Measurements from ENCODE around the gene CCNJ. TPM values are rescaled to one million over a fixed set of nuclear protein-coding genes. Genes with fewer than 3 reads are reported as not detected.
A peak's percentile ranks its signal among the peaks of the same experiment; 100 is the strongest.

The CCNJ gene
- total and polyA plus RNA-seq, 2 of the 13 experiments (the other 11 are each of a cell fraction or from before 2014, with no cell fraction given), result 14.1 to 21.5 TPM

GRCh38 chr10:96089670-96090462 is 46.5 kb downstream of the CCNJ start:
- ChIA-PET CTCF (ENCODE audit: low intra/inter-chr PET ratio, low total read pairs) (no interaction called here), POLR2A (interaction anchor here (0.8 to 3.3 kb wide), 16 partner anchors 8 to 140 kb away, joined by 3 to 325 read pairs (median 4); partner anchors contain the start of genes CCNJ and ZNF518A)
- ATAC-seq (peak; percentile 89), FAIRE-seq (peak; percentile 68), DNase-seq (ENCODE audit: low spot score) (peak; percentile 93)
- H3K79me2 ChIP-seq (ENCODE audit: insufficient read depth, low read length), result no peaks in the 10 kb centered on the region
- no peaks in the 10 kb centered on the region for H3K9me3 ChIP-seq (ENCODE audit: low read length)
- WGBS (ENCODE audit: low lambda C conversion rate), result 2% methylated on average over 29 of the region's 47 CpGs
- H3K27ac ChIP-seq (ENCODE audit: extremely low read length, insufficient read depth, low read length), result peak overlapping the region; percentile 100
- peak overlapping the region; percentile 92 for H3K4me2 ChIP-seq (ENCODE audit: low read depth, low read length)
- H3K27me3 ChIP-seq (ENCODE audit: control insufficient read depth in 1 of 2, insufficient read depth in 2 of 2, low read length in 2 of 2), result no peaks in the 10 kb centered on the region; a peak in 1 of 5 replicates
- peaks cover 60% of the 10 kb centered on the region for H3K4me1 ChIP-seq (ENCODE audit: insufficient read depth, low read length)
- TSS peak; percentile 72 for BruUV-seq (replicated peaks)
- no peak overlapping the region for H2AFZ ChIP-seq (ENCODE audit: low read length)
- no peaks in the 10 kb centered on the region for H3K36me3 ChIP-seq (replicated peaks in 1 of 2; ENCODE audit: control insufficient read depth in 1 of 2, insufficient read depth in 2 of 2, low read length in 2 of 2)
- intact Hi-C loops (cut with micrococcal nuclease; ENCODE audit: unreplicated experiment), result loop anchor here (1.0 to 5.0 kb wide), 2 partner anchors 40 to 43 kb away; partner anchors contain the start of gene ZNF518A
- H4K20me1 ChIP-seq (ENCODE audit: insufficient read depth, low read length), result no peaks in the 10 kb centered on the region
- H3K9ac ChIP-seq (ENCODE audit: insufficient read depth, low read depth, low read length), result peak overlapping the region; percentile 92
- in situ Hi-C loops (cut with HindIII; ENCODE audit: extremely low pct_ligation_motif_present, low pct_unique_long_range_greater_than_20kb), result loop anchor here (5.0 kb wide), 1 partner anchor 37 kb away; no protein-coding TSS in a partner anchor
- H3K4me3 ChIP-seq (replicated peaks in 1 of 3; ENCODE audit: insufficient read depth in 1 of 3, low read depth in 2 of 3, low read length in 3 of 3), result peak overlapping the region; percentile 60 to 90 (median 88)
- TF ChIP-seq CREM (IDR thresholded peaks at IDR 0.05) (peak; percentile 98), CREM (CRISPR knock-in tag; IDR thresholded peaks at IDR 0.05) (peak; percentile 74; the same call in 1 of the 2 replicates), ZNF761 (CRISPR knock-in tag; conservative IDR thresholded peaks at IDR 0.05) (peak; percentile 83; the same call in 1 of the 2 replicates), SKIL (CRISPR knock-in tag; IDR thresholded peaks at IDR 0.05; ENCODE audit: borderline replicate concordance) (peak; percentile 56), MBD4 (IDR thresholded peaks at IDR 0.05; ENCODE audit: borderline replicate concordance, low read length) (no peak), GMEB1 (CRISPR knock-in tag; IDR thresholded peaks at IDR 0.05; ENCODE audit: borderline replicate concordance) (peak; percentile 78), ZNF768 (CRISPR knock-in tag; IDR thresholded peaks at IDR 0.05) (0 out of 2 replicates have a peak, but pooled peaks have one; percentile 26), CC2D1A (CRISPR knock-in tag; IDR thresholded peaks at IDR 0.05) (peak; percentile 12; the same call in 1 of the 2 replicates), TOE1 (CRISPR knock-in tag; IDR thresholded peaks at IDR 0.05) (no peak), KMT2B (CRISPR knock-in tag; IDR thresholded peaks at IDR 0.05) (peak; percentile 86; the same call in 1 of the 2 replicates), ZSCAN31 (CRISPR knock-in tag; IDR thresholded peaks at IDR 0.05; ENCODE audit: low read depth) (peak; percentile 97), CEBPZ (IDR thresholded peaks at IDR 0.05; ENCODE audit: low read length) (no peak), ZNF136 (CRISPR knock-in tag; IDR thresholded peaks at IDR 0.05; ENCODE audit: low read depth) (0 out of 2 replicates have a peak, but pooled peaks have one; percentile 28), ZMYM3 (CRISPR knock-in tag; IDR thresholded peaks at IDR 0.05) (no peak), IKZF1 (IDR thresholded peaks at IDR 0.05) (no peak), TFAP4 (IDR thresholded peaks at IDR 0.05; ENCODE audit: borderline replicate concordance, low read depth) (peak; percentile 80)

Measured in HepG2 (cell line).